IMR-90 (cell line): ENCODE results near the gene PPP1R37. TPM values are rescaled to one million over a fixed set of nuclear protein-coding genes. Genes with fewer than 3 reads are reported as not detected.

Experiments used
- ATAC-seq: fragments of 200-7000 bp; cut with Tn5 transposase; 2 replicates; pipeline ENCODE4 v1.9.1; 2020; ENCODE audit warnings: low read depth, mild to moderate bottlenecking, moderate library complexity
- BruUV-seq: library from RNA; stranded (reverse); fragments of 400-500 nt; replicated peaks from 2 replicates; lab custom pipeline; 2021; lab: Mats Ljungman, UMichigan
- CTCF ChIA-PET: fragments of 300-600 bp; formaldehyde crosslinking; extraction: SDS; loops from one replicate; lab custom pipeline; 2021; ENCODE audit warnings: antibody characterized with exemption; lab: Yijun Ruan, JAX
- POLR2A ChIA-PET: fragments of 300-600 bp; sonication (Branson Sonifier 250); formaldehyde crosslinking; loops from one replicate; lab custom pipeline; 2022; ENCODE audit warnings: antibody characterized with exemption; ENCODE audit not compliant: unreplicated experiment; lab: Charles Lee
- DNase-seq: peaks from one replicate; pipeline ENCODE4 v3.0.0; 2013
- H2AFZ ChIP-seq: replicated peaks from 2 replicates; pipeline ENCODE3; 2013; ENCODE audit warnings: low read length, mild to moderate bottlenecking; ENCODE audit not compliant: poor library complexity
- H2AK5ac ChIP-seq: 2 replicates; pipeline ENCODE4 v1.6.1; 2013; ENCODE audit warnings: low read depth, low read length, inconsistent platforms
- H2AK9ac ChIP-seq: replicated peaks from 2 replicates; pipeline ENCODE3; 2013; ENCODE audit warnings: mild to moderate bottlenecking, low read depth, low read length, moderate library complexity; ENCODE audit not compliant: poor library complexity
- H2BK120ac ChIP-seq: 2 replicates; pipeline ENCODE4 v1.6.1; 2013; ENCODE audit warnings: low read depth, low read length, inconsistent platforms
- H2BK15ac ChIP-seq: 3 replicates; pipeline ENCODE4 v1.6.1; 2013; ENCODE audit warnings: low read depth, low read length, inconsistent platforms
- H2BK20ac ChIP-seq: 2 replicates; pipeline ENCODE4 v1.6.1; 2013; ENCODE audit warnings: low read depth, mild to moderate bottlenecking, inconsistent platforms, low read length, moderate library complexity
- H2BK5ac ChIP-seq: 2 replicates; pipeline ENCODE4 v1.6.1; 2013; ENCODE audit warnings: mild to moderate bottlenecking, low read depth, low read length, inconsistent platforms; ENCODE audit not compliant: poor library complexity, severe bottlenecking
- H3K14ac ChIP-seq: replicated peaks from 2 replicates; pipeline ENCODE4 v1.6.1; 2013; ENCODE audit warnings: low read depth, low read length, inconsistent platforms
- H3K18ac ChIP-seq: 2 replicates; pipeline ENCODE4 v1.6.1; 2013; ENCODE audit warnings: low read depth, low read length, control low read depth
- H3K23ac ChIP-seq: 2 replicates; pipeline ENCODE4 v1.6.1; 2013; ENCODE audit warnings: low read depth, low read length, inconsistent platforms
- H3K27ac ChIP-seq: 2 replicates; pipeline ENCODE4 v1.5.1; 2013; ENCODE audit warnings: mild to moderate bottlenecking, control low read depth, low read length; ENCODE audit not compliant: insufficient read depth
- H3K27me3 ChIP-seq: 2 replicates; pipeline ENCODE4 v1.6.1; 2013; ENCODE audit warnings: low read length; ENCODE audit not compliant: control insufficient read depth, insufficient read depth
- H3K36me3 ChIP-seq: 2 replicates; pipeline ENCODE4 v1.6.1; 2013; ENCODE audit warnings: low read length, mixed read lengths; ENCODE audit not compliant: control insufficient read depth, insufficient read depth
- H3K4ac ChIP-seq: 2 replicates; pipeline ENCODE4 v1.6.1; 2013; ENCODE audit warnings: low read depth, low read length, inconsistent platforms
- H3K4me1 ChIP-seq: 2 replicates; pipeline ENCODE4 v1.6.1; 2013; ENCODE audit warnings: low read length, mixed read lengths; ENCODE audit not compliant: control insufficient read depth, insufficient read depth
- H3K4me2 ChIP-seq: 2 replicates; pipeline ENCODE4 v1.6.1; 2013; ENCODE audit warnings: low read depth, mild to moderate bottlenecking, control low read depth, low read length, moderate library complexity
- H3K4me3 ChIP-seq: 2 replicates; pipeline ENCODE4 v1.5.1; 2013; ENCODE audit warnings: low read depth, mild to moderate bottlenecking, control low read depth, low read length, moderate library complexity; ENCODE audit not compliant: insufficient read depth
- H3K56ac ChIP-seq: 2 replicates; pipeline ENCODE4 v1.6.1; 2013; ENCODE audit warnings: low read length, inconsistent platforms; ENCODE audit not compliant: insufficient read depth; ENCODE audit errors: extremely low read depth
- H3K79me1 ChIP-seq, 2 experiments: 2 replicates each; pipeline ENCODE4 v1.6.1; 2013; ENCODE audit warnings: low read length in 2 of 2, inconsistent platforms in 1 of 2, low read depth in 1 of 2
- H3K9ac ChIP-seq: 2 replicates; pipeline ENCODE4 v1.6.1; 2013; ENCODE audit warnings: low read depth, low read length, control low read depth
- H3K9me1 ChIP-seq: 2 replicates; pipeline ENCODE4 v1.6.1; 2013; ENCODE audit warnings: low read length, inconsistent platforms; ENCODE audit not compliant: insufficient read depth
- H3K9me3 ChIP-seq: 2 replicates; pipeline ENCODE4 v1.6.1; 2013; ENCODE audit warnings: low read length; ENCODE audit not compliant: control insufficient read depth, insufficient read depth
- H4K20me1 ChIP-seq: 2 replicates; pipeline ENCODE4 v1.6.1; 2013; ENCODE audit warnings: low read length, inconsistent platforms; ENCODE audit not compliant: insufficient read depth
- H4K5ac ChIP-seq: 2 replicates; pipeline ENCODE4 v1.6.1; 2013; ENCODE audit warnings: mild to moderate bottlenecking, low read depth, low read length, control low read depth
- H4K8ac ChIP-seq, 2 experiments: 2 replicates each; pipeline ENCODE4 v1.6.1; 2013; ENCODE audit warnings: low read depth in 2 of 2, low read length in 2 of 2, control low read depth in 1 of 2, inconsistent platforms in 1 of 2
- H4K91ac ChIP-seq: 2 replicates; pipeline ENCODE4 v1.6.1; 2013; ENCODE audit warnings: low read depth, low read length, inconsistent platforms; ENCODE audit not compliant: insufficient read depth
- BHLHE40 ChIP-seq: fragments of 150-350 bp; IDR thresholded peaks from 2 replicates; pipeline ENCODE4 v1.6.1; 2016; ENCODE audit warnings: mild to moderate bottlenecking, low read depth, low read length
- CEBPB ChIP-seq: IDR thresholded peaks from 2 replicates; pipeline ENCODE4 v1.6.1; 2012; ENCODE audit warnings: low read depth, low read length, improper control_type of control experiment
- CHD1 ChIP-seq: IDR thresholded peaks from 2 replicates; pipeline ENCODE4 v1.6.1; 2012; ENCODE audit warnings: low read depth, low read length, improper control_type of control experiment
- FOS ChIP-seq: fragments of 150-350 bp; IDR thresholded peaks from 2 replicates; pipeline ENCODE4 v1.6.1; 2016; ENCODE audit warnings: low read depth, low read length
- MXI1 ChIP-seq: IDR thresholded peaks from 2 replicates; pipeline ENCODE4 v1.6.1; 2012; ENCODE audit warnings: low read depth, mild to moderate bottlenecking, low read length, moderate library complexity, borderline replicate concordance
- NFE2L2 ChIP-seq: fragments of 150-350 bp; IDR thresholded peaks from 2 replicates; pipeline ENCODE4 v1.6.1; 2016; ENCODE audit warnings: low read depth, mild to moderate bottlenecking, low read length
- POLR2A ChIP-seq: IDR thresholded peaks from 2 replicates; pipeline ENCODE4 v1.6.1; 2012; ENCODE audit warnings: mild to moderate bottlenecking, low read depth, low read length
- RAD21 ChIP-seq: IDR thresholded peaks from 2 replicates; pipeline ENCODE4 v1.6.1; 2012; ENCODE audit warnings: low read length, improper control_type of control experiment
- RCOR1 ChIP-seq: IDR thresholded peaks from 2 replicates; pipeline ENCODE4 v1.6.1; 2012; ENCODE audit warnings: mild to moderate bottlenecking, low read length, improper control_type of control experiment; ENCODE audit not compliant: insufficient replicate concordance
- RFX5 ChIP-seq: IDR thresholded peaks from 2 replicates; pipeline ENCODE4 v1.8.0; 2012; ENCODE audit warnings: low read depth, mild to moderate bottlenecking, low read length, moderate library complexity
- SMC3 ChIP-seq: fragments of 150-350 bp; IDR thresholded peaks from 2 replicates; pipeline ENCODE4 v1.6.1; 2016; ENCODE audit warnings: low read depth, mild to moderate bottlenecking, antibody characterized with exemption, low read length, moderate library complexity
- WGBS, 2 experiments: methylation state at CpG; one replicate each; pipeline versions ENCODE4 v1.1.5 to v1.1.7; 2013; ENCODE audit warnings: missing lambda C conversion rate in 2 of 2; ENCODE audit not compliant: insufficient read length in 1 of 2; ENCODE audit errors: extremely low coverage in 2 of 2; 5-methylcytosine and 5-hydroxymethylcytosine counted together
- dilution Hi-C: fragments of 300-500 bp; cut with HindIII; formaldehyde crosslinking; loops from one replicate; pipeline ENCODE4 v1.14.3; 2018; ENCODE audit warnings: low sequenced_read_pairs; ENCODE audit not compliant: unreplicated experiment
- in situ Hi-C: fragments of 300-500 bp; cut with MboI; formaldehyde crosslinking; loops from 3 replicates; pipeline ENCODE4 v1.14.3; 2019; ENCODE audit warnings: low sequenced_read_pairs, inconsistent platforms, mixed read lengths
- intact Hi-C: fragments of 100-400 bp; cut with micrococcal nuclease; formaldehyde crosslinking; loops from 2 replicates; pipeline ENCODE4 v1.10.0; 2022
- polyA plus RNA-seq, 3 experiments: library from polyadenylated mRNA; depleted of rRNA; stranded (reverse); fragments of >200 nt; gene quantifications; 2 replicates each; pipeline ENCODE4 v1.2.3, GENCODE V29; 2012; ENCODE audit warnings: low replicate concordance in 1 of 3
- total RNA-seq: library from RNA; depleted of rRNA; stranded (reverse); fragments of >200 nt; gene quantifications from 2 replicates; pipeline ENCODE4 v1.2.3, GENCODE V29; 2012
- TF ChIP-seq, protein P1 (sequence below): fragments of 150-350 bp; IDR thresholded peaks from 2 replicates; pipeline ENCODE4 v1.6.1; 2016; ENCODE audit warnings: low read depth, mild to moderate bottlenecking, low read length, moderate library complexity, borderline replicate concordance
- TF ChIP-seq, protein P2 (sequence below): conservative IDR thresholded peaks from 2 replicates; pipeline ENCODE4 v1.5.1; 2012; ENCODE audit warnings: mild to moderate bottlenecking, low read depth, low read length, improper control_type of control experiment
- TF ChIP-seq, protein P3 (sequence below): fragments of 150-350 bp; IDR thresholded peaks from 2 replicates; pipeline ENCODE4 v1.6.1; 2017; ENCODE audit warnings: mild to moderate bottlenecking, antibody characterized with exemption, low read length, low read depth

Gene PPP1R37
- total and polyA plus RNA-seq, 2 of the 4 experiments (the other 2 are of a cell fraction), result 13.1 to 18.5 TPM

DNA sequence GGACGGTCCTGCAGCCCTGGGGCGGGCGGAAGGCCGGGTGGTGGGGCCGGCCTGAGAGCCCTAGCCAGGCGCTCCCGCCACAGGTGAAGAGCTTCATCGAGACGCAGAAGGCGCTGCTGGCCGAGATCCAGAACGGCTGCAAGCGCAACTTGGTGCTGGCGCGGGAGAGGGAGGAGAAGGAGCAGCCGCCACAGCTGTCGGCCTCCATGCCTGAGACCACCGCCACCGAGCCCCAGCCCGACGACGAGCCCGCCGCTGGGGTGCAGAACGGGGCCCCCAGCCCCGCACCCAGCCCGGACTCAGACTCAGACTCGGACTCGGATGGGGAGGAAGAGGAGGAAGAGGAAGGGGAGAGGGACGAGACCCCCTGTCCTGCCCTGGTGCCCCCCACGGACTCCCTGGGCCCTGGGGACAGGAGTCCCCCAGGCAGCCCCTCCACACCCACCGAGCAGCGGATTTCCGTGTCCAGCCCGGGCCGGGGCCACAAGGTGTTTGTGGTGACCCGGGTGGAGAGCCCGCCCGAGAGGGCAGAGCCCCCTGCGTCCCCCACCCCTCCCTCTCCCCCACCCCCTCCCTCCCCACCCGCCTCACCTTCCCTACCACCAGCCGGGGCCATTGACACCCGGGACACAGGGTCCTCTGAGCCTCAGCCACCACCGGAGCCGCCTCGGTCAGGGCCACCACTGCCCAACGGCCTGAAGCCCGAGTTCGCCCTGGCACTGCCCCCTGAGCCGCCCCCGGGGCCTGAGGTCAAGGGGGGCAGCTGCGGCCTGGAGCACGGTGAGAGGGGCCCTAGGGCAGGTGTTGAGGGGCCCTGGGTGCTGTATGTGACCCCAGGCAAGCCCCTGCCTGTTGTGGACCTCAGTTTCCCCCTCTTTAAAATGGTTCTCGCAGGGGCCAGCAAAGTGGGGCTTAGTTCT, 52.6 kb downstream of the PPP1R37 start:
- H2AK5ac ChIP-seq, result no peak overlapping the region
- ATAC-seq, result no peak
- no peak overlapping the region for H3K23ac ChIP-seq
- H3K27me3 ChIP-seq, result no peaks in the 10 kb centered on the region
- H3K27ac ChIP-seq, result no peak overlapping the region
- no peak overlapping the region for H3K56ac ChIP-seq
- H3K36me3 ChIP-seq, result peaks cover 45% of the 10 kb centered on the region
- H2AFZ ChIP-seq, result no peak overlapping the region
- H2AK9ac ChIP-seq, result no peak overlapping the region
- DNase-seq, result no peak
- dilution Hi-C loops, result no loop called here
- peaks cover 0 to 4% of the 10 kb centered on the region in 2 experiments; a peak in 1 of 4 replicates for H3K79me1 ChIP-seq
- in situ Hi-C loops, result no loop called here
- H4K8ac ChIP-seq, result no peak overlapping the region
- no peaks in the 10 kb centered on the region; the same call in 1 of the 2 replicates for H4K20me1 ChIP-seq
- no peak overlapping the region for H2BK120ac ChIP-seq
- no peak overlapping the region for H3K4me3 ChIP-seq
- intact Hi-C loops, result no loop called here
- ChIA-PET POLR2A (no interaction called here), CTCF (interaction anchor here (1.6 kb wide), 1 partner anchor 33 kb away, joined by 4 read pairs; the partner anchor contains the start of gene BLOC1S3)
- no peak overlapping the region for H3K18ac ChIP-seq
- no peak overlapping the region for H3K14ac ChIP-seq
- H3K9me3 ChIP-seq, result no peaks in the 10 kb centered on the region
- H3K9ac ChIP-seq, result no peak overlapping the region
- 96% methylated on average over 18 of the region's 54 CpGs; no CpG with 5 or more reads in 1 of the 2 experiments for WGBS, 2 experiments
- no peak overlapping the region for H3K4me2 ChIP-seq
- no peaks in the 10 kb centered on the region for H3K4me1 ChIP-seq
- no peak overlapping the region for H4K5ac ChIP-seq
- no TSS peak for BruUV-seq
- H2BK15ac ChIP-seq, result no peak overlapping the region
- H2BK5ac ChIP-seq, result no peak overlapping the region
- H2BK20ac ChIP-seq, result no peak overlapping the region
- H3K9me1 ChIP-seq, result no peaks in the 10 kb centered on the region
- H3K4ac ChIP-seq, result no peak overlapping the region
- no peak overlapping the region for H4K91ac ChIP-seq
- TF ChIP-seq BHLHE40 (no peak), FOS (no peak), POLR2A (no peak), RAD21 (no peak), RFX5 (no peak), CHD1 (no peak), NFE2L2 (no peak), RCOR1 (no peak), MXI1 (no peak), CEBPB (no peak), SMC3 (no peak)
- TF ChIP-seq, protein P1, sequence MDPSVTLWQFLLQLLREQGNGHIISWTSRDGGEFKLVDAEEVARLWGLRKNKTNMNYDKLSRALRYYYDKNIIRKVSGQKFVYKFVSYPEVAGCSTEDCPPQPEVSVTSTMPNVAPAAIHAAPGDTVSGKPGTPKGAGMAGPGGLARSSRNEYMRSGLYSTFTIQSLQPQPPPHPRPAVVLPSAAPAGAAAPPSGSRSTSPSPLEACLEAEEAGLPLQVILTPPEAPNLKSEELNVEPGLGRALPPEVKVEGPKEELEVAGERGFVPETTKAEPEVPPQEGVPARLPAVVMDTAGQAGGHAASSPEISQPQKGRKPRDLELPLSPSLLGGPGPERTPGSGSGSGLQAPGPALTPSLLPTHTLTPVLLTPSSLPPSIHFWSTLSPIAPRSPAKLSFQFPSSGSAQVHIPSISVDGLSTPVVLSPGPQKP, result no peak
- TF ChIP-seq, protein P2, sequence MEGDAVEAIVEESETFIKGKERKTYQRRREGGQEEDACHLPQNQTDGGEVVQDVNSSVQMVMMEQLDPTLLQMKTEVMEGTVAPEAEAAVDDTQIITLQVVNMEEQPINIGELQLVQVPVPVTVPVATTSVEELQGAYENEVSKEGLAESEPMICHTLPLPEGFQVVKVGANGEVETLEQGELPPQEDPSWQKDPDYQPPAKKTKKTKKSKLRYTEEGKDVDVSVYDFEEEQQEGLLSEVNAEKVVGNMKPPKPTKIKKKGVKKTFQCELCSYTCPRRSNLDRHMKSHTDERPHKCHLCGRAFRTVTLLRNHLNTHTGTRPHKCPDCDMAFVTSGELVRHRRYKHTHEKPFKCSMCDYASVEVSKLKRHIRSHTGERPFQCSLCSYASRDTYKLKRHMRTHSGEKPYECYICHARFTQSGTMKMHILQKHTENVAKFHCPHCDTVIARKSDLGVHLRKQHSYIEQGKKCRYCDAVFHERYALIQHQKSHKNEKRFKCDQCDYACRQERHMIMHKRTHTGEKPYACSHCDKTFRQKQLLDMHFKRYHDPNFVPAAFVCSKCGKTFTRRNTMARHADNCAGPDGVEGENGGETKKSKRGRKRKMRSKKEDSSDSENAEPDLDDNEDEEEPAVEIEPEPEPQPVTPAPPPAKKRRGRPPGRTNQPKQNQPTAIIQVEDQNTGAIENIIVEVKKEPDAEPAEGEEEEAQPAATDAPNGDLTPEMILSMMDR, result no peak
- TF ChIP-seq, protein P3, sequence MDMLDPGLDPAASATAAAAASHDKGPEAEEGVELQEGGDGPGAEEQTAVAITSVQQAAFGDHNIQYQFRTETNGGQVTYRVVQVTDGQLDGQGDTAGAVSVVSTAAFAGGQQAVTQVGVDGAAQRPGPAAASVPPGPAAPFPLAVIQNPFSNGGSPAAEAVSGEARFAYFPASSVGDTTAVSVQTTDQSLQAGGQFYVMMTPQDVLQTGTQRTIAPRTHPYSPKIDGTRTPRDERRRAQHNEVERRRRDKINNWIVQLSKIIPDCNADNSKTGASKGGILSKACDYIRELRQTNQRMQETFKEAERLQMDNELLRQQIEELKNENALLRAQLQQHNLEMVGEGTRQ, result no peak
